ENCODE measurements around the gene RBM38. TPM values are rescaled to one million over a fixed set of nuclear protein-coding genes. Genes with fewer than 3 reads are reported as not detected.

Gene RBM38
- total RNA-seq, 2 donors from 2014 or later = 41.3 to 43.1 TPM

- intact Hi-C loops (cut with DNase I) = no loop called here
- no peak for DNase-seq
- Histone ChIP-seq H3K9me3 (no peaks in the 10 kb centered on the region), H3K4me1 (peaks cover 5% of the 10 kb centered on the region), H3K4me3 (no peak overlapping the region), H3K36me3 (peaks cover 6% of the 10 kb centered on the region), H3K9ac (ENCODE audit: low read depth in 2 of 2, low read length in 2 of 2) (no peak overlapping the region), H3K27me3 (no peaks in the 10 kb centered on the region), H3K27ac (no peak overlapping the region)
- no peak for TF ChIP-seq CTCF (IDR thresholded peaks at IDR 0.05)
Observed at GRCh38 chr20:57404419-57405072, 13.3 kb downstream of the RBM38 start.

GRCh38 chr20:57405236-57406016, 14.2 kb downstream of the RBM38 start:
- intact Hi-C loops (cut with DNase I) = no loop called here
- Histone ChIP-seq H3K4me1 (no peaks in the 10 kb centered on the region), H3K4me3 (no peak overlapping the region), H3K27ac (no peak overlapping the region), H3K36me3 (peaks cover 6% of the 10 kb centered on the region), H3K27me3 (no peaks in the 10 kb centered on the region), H3K9me3 (no peaks in the 10 kb centered on the region), H3K9ac (ENCODE audit: low read depth in 2 of 2, low read length in 2 of 2) (no peak overlapping the region)
- DNase-seq = no peak
- TF ChIP-seq CTCF (IDR thresholded peaks at IDR 0.05) = no peak

GRCh38 chr20:57407541-57407956, 16.4 kb downstream of the RBM38 start:
- intact Hi-C loops (cut with DNase I) = no loop called here
- Histone ChIP-seq H3K9ac (ENCODE audit: low read depth in 2 of 2, low read length in 2 of 2) (no peak overlapping the region), H3K9me3 (no peaks in the 10 kb centered on the region), H3K4me1 (no peaks in the 10 kb centered on the region), H3K36me3 (peaks cover 6% of the 10 kb centered on the region), H3K4me3 (no peak overlapping the region), H3K27ac (no peak overlapping the region), H3K27me3 (no peaks in the 10 kb centered on the region)
- DNase-seq = no peak
- no peak for TF ChIP-seq CTCF (IDR thresholded peaks at IDR 0.05)

- Histone ChIP-seq H3K27ac (no peak overlapping the region), H3K36me3 (peaks cover 6% of the 10 kb centered on the region)
Observed at GRCh38 chr20:57408131-57408530, 16.9 kb downstream of the RBM38 start.

More at GRCh38 chr20:57408131-57408530, 16.9 kb downstream of the RBM38 start:
- Histone ChIP-seq H3K4me3 (no peak overlapping the region), H3K9ac (ENCODE audit: low read depth in 2 of 2, low read length in 2 of 2) (no peak overlapping the region), H3K9me3 (no peaks in the 10 kb centered on the region), H3K4me1 (no peaks in the 10 kb centered on the region), H3K27me3 (no peaks in the 10 kb centered on the region)
- TF ChIP-seq CTCF (IDR thresholded peaks at IDR 0.05) = no peak
- intact Hi-C loops (cut with DNase I) = no loop called here
- DNase-seq = no peak
